ENCODE measurements around the gene GALK1. TPM values are rescaled to one million over a fixed set of nuclear protein-coding genes. Genes with fewer than 3 reads are reported as not detected.

GALK1 gene
- total RNA-seq, 2 experiments from 2014 or later, result 46.1 to 53.7 TPM

DNA sequence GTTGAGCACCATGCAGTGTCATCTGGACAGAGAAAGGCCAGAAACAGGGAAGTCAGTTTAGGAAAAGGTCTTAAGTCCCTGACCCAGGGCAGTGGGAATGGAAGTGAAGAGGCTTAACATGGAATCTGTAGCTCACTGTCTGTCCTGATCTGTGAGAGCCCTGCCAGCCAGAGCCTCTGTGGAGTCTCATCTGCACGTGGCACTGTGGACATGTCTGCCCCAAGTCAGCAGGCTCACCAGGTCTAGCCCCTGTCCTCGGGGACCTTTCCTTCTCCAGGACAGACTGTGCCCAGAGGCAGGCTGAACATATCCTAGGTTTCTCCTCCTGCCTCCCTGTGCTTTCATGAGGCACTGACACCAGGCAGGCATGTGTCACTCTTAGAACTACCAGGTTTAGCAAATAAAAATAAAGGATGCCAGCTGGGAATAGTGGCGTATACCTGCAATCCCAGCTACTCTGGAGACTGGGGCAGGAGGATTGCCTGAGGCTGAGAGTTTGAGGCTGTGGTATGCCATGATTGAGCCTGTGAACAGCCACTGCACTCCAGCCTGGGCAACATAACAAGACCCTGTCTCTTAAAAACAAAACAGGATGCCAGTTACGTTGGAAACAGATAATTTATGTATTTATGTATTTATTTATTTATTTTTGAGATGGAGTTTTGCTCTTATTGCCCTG lies 42.0 kb upstream of the GALK1 start:
- Mint-ChIP-seq H3K9me3 (ENCODE audit: low read depth) (no peaks in the 10 kb centered on the region), H3K27ac (no peak overlapping the region), H3K4me3 (no peak overlapping the region), H3K27me3 (no peaks in the 10 kb centered on the region), H3K36me3 (no peaks in the 10 kb centered on the region), H3K4me1 (peaks cover 11% of the 10 kb centered on the region)
- CTCF ChIA-PET, result interaction anchor here (0.9 to 1.4 kb wide), 3 partner anchors 11 to 23 kb away, joined by 3 read pairs; no protein-coding TSS in a partner anchor
- no peak for DNase-seq
- ATAC-seq, result no peak

DNA sequence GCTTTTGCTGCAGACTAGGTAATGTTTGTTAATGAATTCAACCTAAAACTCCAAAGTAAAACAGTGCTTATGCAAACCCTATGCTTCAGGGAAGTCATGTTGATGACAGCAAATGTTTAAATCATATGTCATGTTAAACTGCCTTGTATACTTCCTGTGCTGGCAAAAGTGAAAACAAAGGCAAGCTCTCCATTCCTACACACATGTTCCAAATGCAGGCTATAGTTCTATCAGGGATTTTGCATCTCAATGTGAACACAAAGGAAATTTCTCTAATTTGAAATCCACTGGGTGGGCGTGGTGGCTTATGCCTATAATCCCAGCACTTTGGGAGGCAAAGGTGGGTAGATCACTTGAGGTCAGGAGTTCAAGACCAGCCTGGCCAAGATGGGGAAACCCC lies 38.9 kb upstream of the GALK1 start:
- CTCF ChIA-PET, result interaction anchor here (0.6 to 2.6 kb wide), 7 partner anchors 11 to 56 kb away, joined by 3 to 9 read pairs (median 4); partner anchors contain the start of gene GALK1
- DNase-seq (no peak), ATAC-seq (no peak)
- Mint-ChIP-seq H3K9me3 (ENCODE audit: low read depth) (no peaks in the 10 kb centered on the region), H3K4me1 (peaks cover 11% of the 10 kb centered on the region), H3K4me3 (no peak overlapping the region), H3K27me3 (no peaks in the 10 kb centered on the region), H3K27ac (peak overlapping the region; percentile 0), H3K36me3 (peaks cover 3% of the 10 kb centered on the region)

DNA sequence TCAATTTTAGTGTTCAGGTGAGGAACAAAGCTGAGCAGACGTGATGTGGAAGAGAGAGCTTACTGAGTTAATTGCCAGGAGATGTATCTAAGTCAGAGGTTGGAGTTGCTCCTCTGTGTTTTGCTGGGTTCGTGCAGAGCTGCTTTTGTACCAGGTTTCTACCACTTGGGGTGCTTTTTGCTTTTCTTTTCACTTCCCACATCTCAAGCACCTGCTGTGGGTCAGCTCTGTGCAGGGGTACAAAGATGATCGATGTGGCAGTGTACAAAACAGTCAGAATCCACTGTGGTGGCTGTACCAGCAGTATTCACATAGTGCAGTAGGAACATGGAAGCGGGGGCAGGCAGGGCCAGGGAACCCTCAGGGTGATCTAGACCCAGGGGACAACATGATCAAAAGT lies 34.4 kb upstream of the GALK1 start:
- ATAC-seq, result no peak
- no peak overlapping the region for H3K4me3 Mint-ChIP-seq
- DNase-seq, result no peak
- H3K27me3 Mint-ChIP-seq, result no peaks in the 10 kb centered on the region
- H3K9me3 Mint-ChIP-seq (ENCODE audit: low read depth), result no peaks in the 10 kb centered on the region
- CTCF ChIA-PET, result interaction anchor here (1.3 to 1.7 kb wide), 5 partner anchors 13 to 167 kb away, joined by 3 to 5 read pairs (median 3); no protein-coding TSS in a partner anchor
- peaks cover 17% of the 10 kb centered on the region for H3K36me3 Mint-ChIP-seq
- peaks cover 29% of the 10 kb centered on the region for H3K4me1 Mint-ChIP-seq
- no peak overlapping the region for H3K27ac Mint-ChIP-seq

DNA sequence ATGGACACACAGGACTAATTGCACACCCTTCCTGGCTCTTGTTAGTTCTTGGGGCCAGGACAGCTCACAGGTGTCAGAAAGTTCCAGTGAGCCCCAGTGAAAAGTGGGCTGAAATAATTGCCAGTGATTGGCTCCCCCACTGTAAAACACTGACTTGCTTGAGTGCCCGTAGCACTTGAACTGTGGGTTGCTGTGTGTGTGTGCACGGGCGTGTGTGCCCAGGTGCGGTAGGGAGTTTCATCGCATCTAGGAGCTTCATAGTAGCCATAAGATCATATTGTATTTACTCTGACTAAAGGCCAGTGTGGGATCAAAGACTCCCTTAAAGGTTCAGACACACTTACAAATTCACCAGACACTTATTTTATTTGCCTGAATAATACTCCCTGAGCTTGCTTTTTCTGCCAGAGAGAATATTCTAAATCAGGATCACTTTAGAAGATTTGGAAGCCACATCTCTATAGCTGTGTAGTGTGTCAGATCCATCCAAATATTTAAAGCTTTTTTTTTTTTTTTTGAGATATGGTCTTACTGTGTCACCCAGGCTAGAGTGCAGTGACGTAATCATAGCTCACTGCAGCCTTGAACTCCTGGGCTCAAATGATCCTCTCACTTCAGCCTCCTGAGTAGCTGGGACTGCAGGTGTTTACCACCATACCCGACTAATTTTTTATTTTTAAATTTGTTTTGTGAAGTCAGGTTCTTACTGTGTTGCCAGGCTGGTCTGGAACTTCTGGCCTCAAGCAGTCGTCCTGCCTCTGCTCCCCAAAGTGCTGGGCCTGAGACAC lies 31.0 kb upstream of the GALK1 start:
- H3K9me3 Mint-ChIP-seq (ENCODE audit: low read depth), result no peaks in the 10 kb centered on the region
- DNase-seq (no peak), ATAC-seq (no peak)
- H3K4me3 Mint-ChIP-seq, result no peak overlapping the region
- H3K4me1 Mint-ChIP-seq, result peaks cover 41% of the 10 kb centered on the region
- CTCF ChIA-PET, result interaction anchor here (1.0 to 2.5 kb wide), 10 partner anchors 9 to 59 kb away, joined by 3 to 10 read pairs (median 6); partner anchors contain the start of genes GALK1 and WBP2
- no peaks in the 10 kb centered on the region for H3K27me3 Mint-ChIP-seq
- H3K27ac Mint-ChIP-seq, result no peak overlapping the region
- peaks cover 31% of the 10 kb centered on the region for H3K36me3 Mint-ChIP-seq

DNA sequence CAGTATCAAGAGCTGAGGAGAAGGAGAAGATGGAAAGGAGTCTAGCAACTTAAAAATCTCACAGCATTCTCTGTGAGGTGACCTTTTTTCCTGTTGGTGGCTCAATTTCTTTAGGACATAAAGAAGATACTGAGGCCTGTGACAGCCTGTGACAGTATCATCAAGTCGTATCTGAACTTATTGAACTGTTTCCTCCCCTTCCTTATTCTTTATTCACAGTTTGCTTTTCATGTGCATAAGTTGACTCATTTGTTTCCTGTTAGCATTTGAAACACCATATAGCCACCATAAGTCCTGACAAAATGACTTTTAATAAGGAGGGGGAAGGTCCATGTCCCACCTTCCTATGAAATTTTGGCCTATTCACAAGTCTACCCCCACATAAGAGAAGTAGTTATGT lies 28.5 kb upstream of the GALK1 start:
- Mint-ChIP-seq H3K27me3 (no peaks in the 10 kb centered on the region), H3K4me3 (no peak overlapping the region), H3K9me3 (ENCODE audit: low read depth) (no peaks in the 10 kb centered on the region), H3K27ac (peak overlapping the region; percentile 34), H3K36me3 (peaks cover 33% of the 10 kb centered on the region), H3K4me1 (peaks cover 45% of the 10 kb centered on the region)
- CTCF ChIA-PET, result interaction anchor here (0.6 to 1.1 kb wide), 2 partner anchors 10 to 106 kb away, joined by 3 read pairs; no protein-coding TSS in a partner anchor
- ATAC-seq, result peak; percentile 27
- no peak for DNase-seq

DNA sequence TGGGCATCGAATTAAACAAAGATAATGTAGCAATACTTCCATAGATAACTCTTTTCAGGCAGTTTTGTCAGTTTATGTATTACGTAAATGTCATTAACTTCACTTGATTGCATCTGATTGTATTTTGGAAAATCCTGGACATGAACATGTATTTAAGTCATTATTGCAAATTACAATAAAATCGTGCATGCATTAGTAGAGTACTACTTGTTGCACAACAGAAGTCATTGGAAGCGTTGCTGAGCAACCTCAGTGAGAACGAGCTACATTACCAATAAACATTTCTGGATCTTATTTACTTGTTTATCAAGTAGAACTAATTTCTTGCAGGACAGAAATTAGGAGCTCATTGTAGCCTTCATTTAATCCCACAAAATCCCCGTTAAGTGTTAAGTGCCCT lies 26.3 kb upstream of the GALK1 start:
- Mint-ChIP-seq H3K4me1 (peaks cover 48% of the 10 kb centered on the region), H3K4me3 (no peak overlapping the region), H3K36me3 (peaks cover 31% of the 10 kb centered on the region), H3K27me3 (no peaks in the 10 kb centered on the region), H3K9me3 (ENCODE audit: low read depth) (no peaks in the 10 kb centered on the region), H3K27ac (no peak overlapping the region)
- DNase-seq (no peak), ATAC-seq (no peak)
- CTCF ChIA-PET, result interaction anchor here (1.1 to 4.3 kb wide), 5 partner anchors 26 to 44 kb away, joined by 3 to 16 read pairs (median 4); partner anchors contain the start of gene GALK1

DNA sequence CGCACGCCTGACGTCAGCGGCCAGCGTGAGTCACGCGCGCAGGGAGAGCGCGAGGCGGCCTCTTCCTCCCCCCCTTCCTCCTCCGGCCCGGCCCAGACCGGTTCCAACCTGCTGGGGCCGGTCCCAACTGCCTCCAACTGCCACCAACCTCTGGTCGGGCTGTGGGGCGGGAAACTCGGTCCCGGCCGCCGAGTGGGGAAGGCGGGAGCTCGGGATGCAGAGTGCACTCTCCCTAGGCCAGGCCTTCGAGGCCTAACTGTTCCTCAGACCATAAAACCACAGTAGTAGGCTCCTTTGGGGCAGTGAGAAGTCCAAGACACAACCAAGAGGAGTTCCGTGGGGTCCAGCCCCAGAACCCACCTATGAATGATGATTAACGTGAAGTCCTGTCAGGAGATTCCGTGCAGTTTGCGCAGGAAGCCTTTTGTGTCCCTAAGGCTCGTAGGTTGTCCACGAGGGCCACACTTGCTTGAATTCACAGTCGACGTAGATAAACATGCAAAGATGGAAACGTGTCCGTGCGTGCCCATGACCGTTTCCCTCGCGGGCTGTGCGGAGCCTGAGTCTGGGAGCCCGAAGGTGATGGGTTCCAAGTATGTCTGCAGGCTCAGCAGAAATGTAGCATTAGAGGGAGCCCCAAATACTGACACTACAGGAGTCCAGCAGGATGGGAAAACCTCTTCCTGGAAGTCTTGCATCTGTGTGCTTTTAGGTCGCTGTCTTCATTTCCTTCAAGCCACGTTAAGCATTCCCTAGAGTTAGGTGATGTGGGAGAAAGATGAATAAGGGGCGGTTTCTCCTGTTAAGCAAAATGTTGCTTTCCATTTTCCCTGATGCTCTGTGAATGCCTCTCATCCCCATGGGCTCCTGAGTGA lies 20.3 kb upstream of the GALK1 start:
- peak; percentile 62 for ATAC-seq
- Mint-ChIP-seq H3K4me3 (peak overlapping the region; percentile 79), H3K27me3 (no peaks in the 10 kb centered on the region), H3K9me3 (ENCODE audit: low read depth) (no peaks in the 10 kb centered on the region), H3K4me1 (peaks cover 44% of the 10 kb centered on the region), H3K27ac (peak overlapping the region; percentile 100), H3K36me3 (peaks cover 7% of the 10 kb centered on the region)
- CTCF ChIA-PET, result interaction anchor here (0.8 to 2.3 kb wide), 10 partner anchors 14 to 153 kb away, joined by 3 to 14 read pairs (median 7); partner anchors contain the start of genes GALK1, TRIM65 and WBP2
- DNase-seq, result peak; percentile 95

DNA sequence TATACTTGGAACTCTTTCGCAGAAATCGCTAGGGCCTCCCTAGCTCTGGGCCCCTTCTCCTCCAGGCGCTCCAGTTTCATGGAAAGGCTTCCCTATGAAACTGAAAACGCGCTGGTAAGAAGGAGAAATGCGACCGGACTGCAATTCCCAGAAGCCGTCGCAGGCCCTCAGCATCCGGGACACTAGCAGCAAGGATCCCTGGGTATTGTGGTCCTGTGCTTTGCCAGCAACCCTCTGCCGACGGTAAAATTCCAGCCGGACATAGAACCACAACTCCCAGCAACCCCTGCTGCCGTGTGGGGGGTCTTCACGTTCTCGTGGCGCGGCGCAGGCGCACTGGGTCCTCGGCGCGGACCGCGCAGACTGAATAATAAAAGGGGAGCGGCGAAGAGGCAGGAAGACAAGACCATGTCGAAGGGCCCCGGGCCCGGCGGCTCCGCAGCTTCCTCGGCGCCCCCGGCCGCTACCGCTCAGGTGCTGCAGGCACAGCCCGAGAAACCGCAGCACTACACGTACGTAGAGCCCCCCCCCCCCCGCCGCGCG lies 19.6 kb upstream of the GALK1 start, which contains the start of gene UNK:
UNK (plus strand) TSS at position 334 of the 543 bp plus-strand sequence; CDS start at position 409, 75 bp downstream.
- Mint-ChIP-seq H3K27ac (peak within 1 kb of the TSS; percentile 100), H3K9me3 (ENCODE audit: low read depth) (no peaks in the 10 kb centered on the region), H3K36me3 (peaks cover 10% of the 10 kb centered on the region), H3K27me3 (peaks cover 1% of the 10 kb centered on the region), H3K4me1 (peaks cover 50% of the 10 kb centered on the region), H3K4me3 (peak within 1 kb of the TSS; percentile 79)
- CTCF ChIA-PET, result interaction anchor here (0.6 to 2.6 kb wide), 9 partner anchors 20 to 484 kb away, joined by 3 to 18 read pairs (median 7); partner anchors contain the start of genes GALK1, TRIM65 and WBP2
- DNase-seq, result peak; percentile 99
- peak; percentile 72 for ATAC-seq

DNA sequence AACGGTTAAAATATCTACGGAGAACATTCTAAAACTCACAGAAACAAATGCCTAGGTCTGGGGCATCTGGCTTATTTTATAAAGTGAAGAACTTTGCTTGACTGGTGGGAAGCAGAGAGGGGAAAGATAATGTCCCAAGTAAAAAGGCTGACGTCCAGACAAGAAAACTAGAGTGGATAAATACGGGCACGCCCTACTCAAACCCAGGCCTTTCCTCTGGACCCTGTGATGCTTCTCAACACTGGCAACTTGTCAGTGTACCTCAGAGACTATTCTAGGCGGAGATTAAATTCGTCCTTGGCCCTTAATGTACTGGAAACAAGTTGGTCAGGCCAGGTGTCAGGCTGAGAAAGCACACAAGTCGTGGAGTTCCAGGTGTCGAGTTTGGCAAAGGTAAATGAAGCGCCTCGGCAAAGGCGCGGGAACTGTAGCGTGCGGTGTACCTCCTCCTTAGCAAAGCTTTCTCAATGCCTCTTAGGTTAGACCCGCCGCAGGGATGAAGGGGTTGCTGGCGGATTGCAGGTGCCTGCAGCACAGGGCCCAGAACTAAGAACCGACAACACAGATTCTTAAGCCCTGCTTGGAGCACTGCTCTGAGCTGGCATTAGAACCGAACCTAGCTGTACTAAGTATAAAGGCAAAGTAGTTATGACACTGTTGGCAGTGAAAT lies 18.9 kb upstream of the GALK1 start:
- DNase-seq, result peak; percentile 67
- Mint-ChIP-seq H3K9me3 (ENCODE audit: low read depth) (no peaks in the 10 kb centered on the region), H3K27ac (peak overlapping the region; percentile 100), H3K4me1 (peaks cover 51% of the 10 kb centered on the region), H3K27me3 (peaks cover 2% of the 10 kb centered on the region), H3K4me3 (peak overlapping the region; percentile 79), H3K36me3 (peaks cover 11% of the 10 kb centered on the region)
- CTCF ChIA-PET, result interaction anchor here (0.6 to 2.6 kb wide), 25 partner anchors 9 to 484 kb away, joined by 3 to 18 read pairs (median 5); partner anchors contain the start of genes GALK1, SMIM5, TRIM65 and UNC13D
- peak; percentile 2 for ATAC-seq

DNA sequence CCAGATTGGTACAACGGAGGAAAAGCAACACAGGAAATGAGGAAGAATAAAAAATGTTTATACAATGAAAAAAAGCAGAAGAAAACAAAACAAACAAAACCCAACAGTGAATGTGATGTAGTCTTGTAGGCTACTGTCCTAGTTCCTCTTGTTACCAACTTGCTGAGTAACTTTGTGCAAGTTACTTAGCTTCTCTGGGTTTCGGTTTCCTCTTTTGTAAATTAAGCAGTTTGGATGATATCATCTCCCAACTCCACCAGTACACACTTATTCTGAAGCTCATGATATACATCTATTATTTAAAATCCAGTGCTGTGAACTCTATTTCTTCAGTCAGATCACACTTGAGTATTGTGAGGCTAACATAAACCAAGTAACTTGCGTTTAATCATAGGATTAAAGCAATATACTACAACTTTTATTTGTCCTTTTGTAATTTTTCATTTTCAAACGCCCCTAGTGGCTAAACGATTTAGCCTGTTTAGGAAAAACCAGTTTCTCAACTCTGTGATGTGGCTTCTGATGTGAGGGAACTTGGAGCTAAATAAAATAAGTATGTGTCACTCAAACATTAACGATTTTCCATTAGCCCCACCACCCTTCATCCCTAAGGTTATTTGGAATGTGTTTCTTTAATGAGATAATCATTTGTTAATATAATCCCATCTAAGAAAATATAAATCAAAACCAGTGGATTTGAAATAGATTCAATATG lies 18.2 kb upstream of the GALK1 start:
- Mint-ChIP-seq H3K4me1 (peaks cover 53% of the 10 kb centered on the region), H3K4me3 (peak overlapping the region; percentile 79), H3K36me3 (peaks cover 16% of the 10 kb centered on the region), H3K27me3 (peaks cover 2% of the 10 kb centered on the region), H3K27ac (peak overlapping the region; percentile 100), H3K9me3 (ENCODE audit: low read depth) (no peaks in the 10 kb centered on the region)
- ATAC-seq, result peak; percentile 18
- no peak for DNase-seq
- CTCF ChIA-PET, result interaction anchor here (0.6 to 2.6 kb wide), 25 partner anchors 10 to 445 kb away, joined by 3 to 18 read pairs (median 5); partner anchors contain the start of genes GALK1, SMIM5, TRIM65 and UNC13D

All from activated CD8-positive, alpha-beta memory T cell treated with anti-CD3 and anti-CD28 coated beads, Interleukin-2, amount 10 ng/mL, durations not matched to agents 7 days and 5 days (primary cell).